CD1c-positive myeloid dendritic cell (primary cell): ENCODE results near the gene SMARCC1.

ENCODE experiments used
- DNase-seq: peaks from one replicate; pipeline ENCODE4 v3.0.0-alpha.2; 2016; ENCODE audit errors: extremely low spot score

The SMARCC1 gene

GRCh38 chr3:47542471-47543173, 239.1 kb downstream of the SMARCC1 start:
- DNase-seq, result no peak

GRCh38 chr3:47541583-47542108, 240.0 kb downstream of the SMARCC1 start:
- no peak for DNase-seq

- no peak for DNase-seq
These were observed 241.4 kb downstream of the SMARCC1 start for GRCh38 chr3:47540281-47540680.

GRCh38 chr3:47536967-47537366, 244.7 kb downstream of the SMARCC1 start:
- no peak for DNase-seq

- no peak for DNase-seq
These were observed 245.3 kb downstream of the SMARCC1 start for GRCh38 chr3:47536221-47536891.
